HG03108 (cell line): ENCODE data around the gene MRC1.

Source experiments
- ATAC-seq: cut with Tn5 transposase; IDR thresholded peaks from one replicate; pipeline ENCODE4 v1.9.1; 2021; ENCODE audit warnings: moderate library complexity; ENCODE audit not compliant: unreplicated experiment

Gene MRC1

GRCh38 chr10:17842641-17843040, 33.5 kb downstream of the MRC1 start:
- no peak for ATAC-seq

DNA sequence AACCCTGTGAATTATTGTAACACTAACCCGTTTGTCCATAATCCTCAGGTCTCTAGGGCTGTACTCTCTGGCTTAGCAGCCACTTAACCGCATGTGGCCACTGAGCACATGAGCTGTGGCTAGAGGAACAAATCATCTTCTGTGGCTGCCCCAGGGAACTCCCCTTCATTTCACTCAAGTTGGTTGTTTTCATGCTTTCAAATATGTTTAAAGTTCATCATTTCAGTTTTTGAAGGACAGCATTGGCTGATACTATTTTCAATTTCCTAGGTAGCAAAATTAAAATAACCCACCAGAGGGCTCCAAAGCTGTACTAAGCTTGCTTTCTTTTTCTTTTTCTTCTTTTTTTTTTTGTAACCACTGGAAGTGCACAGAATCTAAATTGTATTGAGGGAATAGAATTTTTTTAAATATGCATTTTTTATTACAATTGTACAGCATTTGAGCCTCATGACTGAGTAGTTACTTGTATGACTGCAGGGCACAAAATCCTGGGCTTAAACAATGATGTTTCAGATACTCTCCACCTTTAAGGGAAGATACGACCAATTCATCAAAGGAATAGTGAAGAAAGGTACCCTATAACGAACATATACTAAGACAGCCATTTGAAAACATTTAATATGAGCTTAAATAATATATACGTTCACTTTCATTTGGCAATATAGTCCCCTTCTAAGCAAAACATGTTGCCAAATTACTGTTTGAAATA, 38.6 kb downstream of the MRC1 start:
- ATAC-seq = no peak

GRCh38 chr10:17848646-17849045, 39.5 kb downstream of the MRC1 start:
- no peak for ATAC-seq

GRCh38 chr10:17850501-17850900, 41.4 kb downstream of the MRC1 start:
- ATAC-seq = no peak

- ATAC-seq = no peak
Observed at GRCh38 chr10:17851611-17852010, 42.5 kb downstream of the MRC1 start.

DNA sequence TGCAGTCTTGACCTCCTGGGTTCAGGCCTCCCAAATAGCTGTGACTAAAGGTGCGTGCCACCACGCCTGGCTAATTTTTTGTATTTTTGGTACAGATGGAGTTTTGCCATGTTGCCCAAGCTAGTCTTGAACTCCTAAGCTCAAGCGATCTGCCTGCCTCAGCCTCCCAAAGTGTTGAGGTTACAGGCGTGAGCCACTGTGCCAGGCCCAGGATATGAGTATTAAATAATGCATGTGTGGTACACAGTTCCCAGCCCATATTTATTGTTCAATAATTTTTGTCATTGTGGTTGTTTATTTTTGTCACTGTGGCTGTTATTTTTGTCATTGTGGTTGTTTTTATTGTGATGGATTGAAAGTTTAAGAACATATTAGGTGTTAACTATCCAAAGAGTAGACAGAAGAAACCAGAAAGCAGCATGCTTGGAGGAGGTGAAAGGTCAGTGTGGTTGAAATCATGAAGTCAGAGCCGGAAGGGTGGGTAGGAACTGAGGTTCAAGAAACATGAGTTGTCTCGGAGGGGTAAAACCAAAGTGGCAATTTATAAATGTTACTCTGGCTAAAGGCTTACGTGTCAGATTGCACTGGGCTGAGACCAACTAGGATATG, 45.0 kb downstream of the MRC1 start:
- peak; percentile 58 for ATAC-seq

GRCh38 chr10:17857040-17857439, 47.9 kb downstream of the MRC1 start:
- no peak for ATAC-seq

- no peak for ATAC-seq
Observed at GRCh38 chr10:17859492-17860156, 50.5 kb downstream of the MRC1 start.

DNA sequence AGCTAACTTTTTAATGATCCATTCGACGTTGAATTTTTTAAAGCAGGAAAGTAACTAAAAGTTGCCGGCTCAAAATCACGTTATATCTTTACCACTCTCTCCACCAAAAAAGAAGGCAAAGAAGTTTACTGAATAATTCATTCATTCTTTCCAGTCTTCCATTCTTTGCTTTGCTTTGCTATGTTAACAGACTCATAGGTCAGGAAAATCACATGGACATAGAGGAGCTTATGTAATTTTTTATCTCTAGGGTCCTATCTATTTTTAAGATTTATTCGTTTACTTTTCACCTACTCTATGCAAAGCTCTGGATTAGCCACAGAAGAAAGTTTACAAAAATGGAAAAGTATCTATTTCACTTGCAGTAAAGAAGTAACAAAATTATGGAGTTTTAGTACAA, 52.6 kb downstream of the MRC1 start:
- no peak for ATAC-seq

GRCh38 chr10:17865351-17865750, 56.2 kb downstream of the MRC1 start:
- ATAC-seq = no peak

DNA sequence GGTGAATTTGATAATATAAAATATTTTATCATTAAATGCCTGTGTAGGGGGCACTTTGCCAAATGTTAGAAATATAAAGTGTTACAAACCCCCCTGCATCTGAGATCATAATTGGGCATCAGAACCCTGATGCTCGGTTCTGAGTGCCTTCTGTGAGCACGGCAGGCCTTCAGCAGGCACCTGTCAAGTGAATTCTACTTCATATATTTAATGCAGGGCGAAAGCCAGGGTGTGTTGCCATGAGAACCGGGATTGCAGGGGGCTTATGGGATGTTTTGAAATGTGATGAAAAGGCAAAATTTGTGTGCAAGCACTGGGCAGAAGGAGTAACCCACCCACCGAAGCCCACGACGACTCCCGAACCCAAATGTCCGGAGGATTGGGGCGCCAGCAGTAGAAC, 57.2 kb downstream of the MRC1 start:
- no peak for ATAC-seq

GRCh38 chr10:17867056-17867455, 57.9 kb downstream of the MRC1 start:
- no peak for ATAC-seq

GRCh38 chr10:17871036-17871435, 61.9 kb downstream of the MRC1 start:
- no peak for ATAC-seq

GRCh38 chr10:17872191-17873091, 63.3 kb downstream of the MRC1 start:
- no peak for ATAC-seq

DNA sequence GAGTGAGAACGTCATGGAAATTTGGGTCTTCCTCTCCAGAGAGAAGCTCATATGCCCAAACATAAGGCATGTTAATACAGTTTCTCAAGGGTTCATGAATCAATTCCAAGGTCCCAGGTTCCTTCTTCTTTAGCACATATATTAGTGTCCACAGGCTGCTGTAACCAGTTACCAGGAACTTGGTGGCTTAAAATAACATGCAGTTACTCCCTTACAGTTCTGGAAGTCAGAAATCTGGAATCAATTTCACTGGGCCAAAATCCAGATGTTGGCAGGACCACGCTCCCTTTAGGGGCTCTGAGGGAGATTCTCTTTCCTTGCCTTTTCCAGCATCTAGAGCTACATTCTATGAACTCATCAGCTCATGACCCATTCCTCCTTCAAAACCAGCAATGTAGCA, 64.8 kb downstream of the MRC1 start:
- no peak for ATAC-seq

- ATAC-seq = no peak
Observed at GRCh38 chr10:17877121-17877520, 68.0 kb downstream of the MRC1 start.

DNA sequence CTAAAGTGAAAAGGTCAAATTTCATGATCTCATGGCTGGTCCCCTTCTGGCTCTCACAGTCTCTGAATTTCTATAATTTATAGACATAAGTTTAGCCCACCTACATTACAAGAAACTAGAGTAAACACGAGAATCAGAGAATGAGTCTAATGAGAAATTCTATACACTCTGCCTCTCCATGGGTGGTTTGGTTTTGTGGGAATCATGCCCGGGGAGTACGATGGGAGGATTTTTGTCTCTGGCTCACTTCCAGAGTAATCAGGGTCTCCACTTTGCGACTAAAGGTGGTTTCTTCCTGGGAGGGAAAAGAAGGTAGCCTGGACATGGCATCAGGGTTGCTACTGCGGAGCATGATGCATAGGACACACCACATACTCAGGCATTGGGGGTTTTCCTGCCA, 69.7 kb downstream of the MRC1 start:
- ATAC-seq = no peak

- no peak for ATAC-seq
Observed at GRCh38 chr10:17880601-17881000, 71.5 kb downstream of the MRC1 start.

GRCh38 chr10:17882557-17882956, 73.4 kb downstream of the MRC1 start:
- no peak for ATAC-seq

DNA sequence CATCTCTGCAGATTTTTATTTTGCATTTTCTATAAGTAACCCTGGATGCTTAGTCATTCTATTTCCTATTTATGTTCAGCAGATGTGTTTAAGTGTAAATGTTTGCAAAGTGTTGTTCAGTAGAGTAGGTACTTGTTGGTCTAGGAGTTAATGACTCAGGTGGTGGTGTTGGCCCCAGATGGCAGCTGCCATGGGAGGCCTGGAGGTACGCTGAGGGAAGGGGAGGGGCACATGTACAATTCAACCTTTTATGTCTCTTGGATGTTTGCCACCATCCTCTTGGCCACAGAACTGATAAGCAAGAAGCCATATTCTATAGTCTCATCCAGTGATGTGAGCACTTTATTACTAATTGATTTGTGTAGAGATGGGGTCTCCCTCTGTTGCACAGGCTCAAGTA, 74.5 kb downstream of the MRC1 start:
- no peak for ATAC-seq

DNA sequence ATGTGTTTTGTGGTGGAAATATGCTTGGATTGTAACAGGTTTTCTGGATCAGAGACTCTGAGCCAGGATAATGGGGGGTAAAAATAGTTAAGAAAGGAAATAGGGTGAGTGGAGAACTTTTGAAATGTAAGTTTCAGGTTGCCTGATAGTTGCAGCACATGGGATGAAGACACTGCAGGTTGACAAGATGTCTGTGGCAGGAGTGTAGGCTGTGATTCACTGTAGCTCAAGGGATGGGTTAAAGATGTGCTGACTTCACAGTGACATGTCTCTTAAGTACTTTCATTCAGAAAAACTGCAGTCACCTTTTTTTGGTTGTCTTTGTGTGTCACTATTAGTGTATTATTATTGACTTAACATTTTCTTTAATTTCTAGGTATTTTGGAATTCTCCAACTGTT, 79.0 kb downstream of the MRC1 start:
- ATAC-seq = no peak
